Subcutaneous adipose tissue (tissue), 4 donors: ENCODE measurements around the gene FUBP1. TPM values are rescaled to one million over a fixed set of nuclear protein-coding genes. Genes with fewer than 3 reads are reported as not detected.

Experiments
- CTCF ChIP-seq: fragments of 450-650 bp; IDR thresholded peaks from one replicate; pipeline ENCODE4 v1.5.1; 2016; ENCODE audit warnings: low read depth, mild to moderate bottlenecking, control low read depth, antibody characterized with exemption, moderate library complexity
- small RNA-seq: library from RNA; depleted of rRNA; stranded (forward); fragments of <200 nt; gene quantifications from one replicate; pipeline ENCODE3, GENCODE V24; 2016
- total RNA-seq, 4 donors: library from RNA; depleted of rRNA; stranded (reverse); fragments of >200 nt; gene quantifications; one replicate each; pipeline ENCODE4 v1.1.0, GENCODE V29; 2016

Gene FUBP1
- total RNA-seq, 4 donors from 2014 or later = 82.4 to 118 (median 92.8) TPM

GRCh38 chr1:77910116-77910515, 68.8 kb downstream of the FUBP1 start:
- no peak for TF ChIP-seq CTCF

- TF ChIP-seq CTCF = no peak
These were observed 72.2 kb downstream of the FUBP1 start for GRCh38 chr1:77906624-77907023.

- TF ChIP-seq CTCF = no peak
These were observed 72.8 kb downstream of the FUBP1 start for GRCh38 chr1:77906019-77906545.

- TF ChIP-seq CTCF = no peak
These were observed 73.3 kb downstream of the FUBP1 start for GRCh38 chr1:77905603-77906002.

- TF ChIP-seq CTCF = no peak
These were observed 78.1 kb downstream of the FUBP1 start for GRCh38 chr1:77900687-77901293.

GRCh38 chr1:77899647-77900320, 79.1 kb downstream of the FUBP1 start:
- no peak for TF ChIP-seq CTCF

Small RNA genes within 50 kb of the gene (small RNA-seq; reads per million reads assigned to genes)
- not detected for gene AC103591.3

Other genes with a start within 250 kb of the FUBP1 start
- gene USP33, start 219.2 kb downstream of the FUBP1 start, total RNA-seq = 100 to 1,000 TPM; 126 to 175 (median 142) TPM
- 10 to 100 TPM; 18.6 to 28.6 (median 23.1) TPM for gene MIGA1, start 199.4 kb downstream of the FUBP1 start, total RNA-seq
- gene NEXN, start 90.4 kb downstream of the FUBP1 start, total RNA-seq = 10 to 100 TPM; 15.0 to 27.6 (median 23.7) TPM
- gene DNAJB4, start 25.9 kb upstream of the FUBP1 start, total RNA-seq = 10 to 100 TPM; 25.7 to 54.0 (median 33.3) TPM
- 1 to 10 TPM; 1.7 to 9.4 (median 3.8) TPM for gene GIPC2, start 66.9 kb upstream of the FUBP1 start, total RNA-seq